Neural cell (in vitro differentiated cells): Measurements from ENCODE around the gene LPCAT1. TPM values are rescaled to one million over a fixed set of nuclear protein-coding genes. Genes with fewer than 3 reads are reported as not detected.
"Not testable (repeated sequence)": the region's sequence is repeated elsewhere in the genome, so short reads cannot be mapped to it uniquely, and the experiment has no call there.

Source experiments
- H2AFZ ChIP-seq: fragments of 200-600, 300-800 bp; sonication (generic), shearing (Covaris generic); 2 replicates; pipeline ENCODE4 v1.6.0; 2014; ENCODE audit warnings: low read depth, mild to moderate bottlenecking, antibody characterized with exemption, low read length, moderate library complexity
- H3F3A ChIP-seq: fragments of 200-600 bp; shearing (Covaris generic); 2 replicates; pipeline ENCODE4 v1.6.1; 2016; ENCODE audit warnings: mild to moderate bottlenecking, moderate library complexity, mixed read lengths, antibody characterized with exemption, low read length; ENCODE audit not compliant: insufficient read depth, poor library complexity, severe bottlenecking
- H3K27ac ChIP-seq: fragments of 200-600, 300-800 bp; sonication (generic), shearing (Covaris generic); 2 replicates; pipeline ENCODE4 v1.5.1; 2014; ENCODE audit warnings: mild to moderate bottlenecking, low read length, moderate library complexity
- H3K27me3 ChIP-seq: fragments of 300-800, 200-600 bp; sonication (generic), shearing (Covaris generic); 2 replicates; pipeline ENCODE4 v1.6.0; 2014; ENCODE audit warnings: mild to moderate bottlenecking, low read depth, low read length, moderate library complexity; ENCODE audit not compliant: insufficient read depth
- H3K36me3 ChIP-seq: fragments of 300-800, 200-600 bp; sonication (generic), shearing (Covaris generic); 2 replicates; pipeline ENCODE4 v1.5.1; 2014; ENCODE audit warnings: mild to moderate bottlenecking, antibody characterized with exemption, low read length, moderate library complexity; ENCODE audit not compliant: insufficient read depth
- H3K4me2 ChIP-seq: fragments of 300-800, 200-600 bp; sonication (generic), shearing (Covaris generic); 2 replicates; pipeline ENCODE4 v1.6.0; 2014; ENCODE audit warnings: mild to moderate bottlenecking, low read length
- H3K4me3 ChIP-seq: fragments of 300-800, 200-600 bp; sonication (generic), shearing (Covaris generic); 2 replicates; pipeline ENCODE4 v1.5.1; 2014; ENCODE audit warnings: mild to moderate bottlenecking, low read length, moderate library complexity
- H3K79me2 ChIP-seq: fragments of 200-600 bp; shearing (Covaris generic); replicated peaks from 2 replicates; pipeline ENCODE4 v1.6.0; 2014; ENCODE audit warnings: mild to moderate bottlenecking, low read length, moderate library complexity; ENCODE audit not compliant: insufficient read depth
- H3K9ac ChIP-seq: fragments of 300-800, 200-600 bp; sonication (generic), shearing (Covaris generic); 2 replicates; pipeline ENCODE4 v1.6.1; 2016; ENCODE audit warnings: mild to moderate bottlenecking, low read length, mixed read lengths
- H3K9me2 ChIP-seq: fragments of 200-600 bp; shearing (Covaris generic); 2 replicates; pipeline ENCODE4 v1.6.1; 2016; ENCODE audit warnings: mild to moderate bottlenecking, low read length, mixed read lengths; ENCODE audit not compliant: insufficient read depth
- H3K9me3 ChIP-seq: fragments of 200-600, 300-800 bp; sonication (generic), shearing (Covaris generic); 2 replicates; pipeline ENCODE4 v1.6.1; 2016; ENCODE audit warnings: mild to moderate bottlenecking, mixed run types, low read length, moderate library complexity, mixed read lengths
- H4K20me1 ChIP-seq: fragments of 200-600 bp; shearing (Covaris generic); 2 replicates; pipeline ENCODE4 v1.6.1; 2016; ENCODE audit warnings: mild to moderate bottlenecking, mixed run types; ENCODE audit not compliant: insufficient read depth
- EP300 ChIP-seq: fragments of 450-650 bp; conservative IDR thresholded peaks from 2 replicates; pipeline ENCODE4 v1.6.1; 2014; ENCODE audit warnings: antibody characterized with exemption, mild to moderate bottlenecking, moderate library complexity; ENCODE audit not compliant: poor library complexity, severe bottlenecking
- EZH2 ChIP-seq: fragments of 200-600, 300-800 bp; shearing (Covaris generic), sonication (generic); IDR thresholded peaks from 2 replicates; pipeline ENCODE4 v1.6.1; 2014; ENCODE audit warnings: antibody characterized with exemption, low read length, borderline replicate concordance, mild to moderate bottlenecking; ENCODE audit not compliant: insufficient read depth, poor library complexity, severe bottlenecking
- MXI1 ChIP-seq: fragments of 450-650 bp; conservative IDR thresholded peaks from 2 replicates; pipeline ENCODE4 v1.6.1; 2014; ENCODE audit warnings: antibody characterized with exemption, mild to moderate bottlenecking; ENCODE audit not compliant: poor library complexity, severe bottlenecking
- POLR2AphosphoS5 ChIP-seq: IDR thresholded peaks from 2 replicates; pipeline ENCODE4 v1.6.1; 2012
- RAD21 ChIP-seq: fragments of 450-650 bp; conservative IDR thresholded peaks from 2 replicates; pipeline ENCODE4 v1.6.1; 2014; ENCODE audit warnings: antibody characterized with exemption, mild to moderate bottlenecking, moderate library complexity
- SMC3 ChIP-seq: fragments of 450-650 bp; conservative IDR thresholded peaks from 2 replicates; pipeline ENCODE4 v1.6.1; 2014; ENCODE audit warnings: antibody characterized with exemption, mild to moderate bottlenecking, moderate library complexity; ENCODE audit not compliant: poor library complexity
- TAF1 ChIP-seq: IDR thresholded peaks from 2 replicates; pipeline ENCODE4 v1.6.1; 2012; ENCODE audit warnings: low read depth
- polyA plus RNA-seq: library from polyadenylated mRNA; depleted of rRNA; stranded (reverse); fragments of >200 nt; gene quantifications from 2 replicates; pipeline ENCODE4 v1.2.3, GENCODE V29; 2014
- TF ChIP-seq, protein P1 (sequence below): IDR thresholded peaks from 2 replicates; pipeline ENCODE4 v1.6.1; 2012; ENCODE audit warnings: borderline replicate concordance
- TF ChIP-seq, protein P2 (sequence below): fragments of 450-650 bp; IDR thresholded peaks from 2 replicates; pipeline ENCODE4 v1.5.1; 2014; ENCODE audit warnings: antibody characterized with exemption, mild to moderate bottlenecking, moderate library complexity; ENCODE audit not compliant: poor library complexity, severe bottlenecking

LPCAT1 gene
- polyA plus RNA-seq, 1 donor from 2014 or later: 61.8 TPM

GRCh38 chr5:1424716-1425115, 99.0 kb downstream of the LPCAT1 start:
- no peaks in the 10 kb centered on the region for H3F3A ChIP-seq
- no peak overlapping the region for H3K4me3 ChIP-seq
- no peaks in the 10 kb centered on the region for H3K79me2 ChIP-seq
- TF ChIP-seq MXI1 (no peak), POLR2AphosphoS5 (no peak), EZH2 (no peak), EP300 (no peak), RAD21 (no peak), SMC3 (no peak), TAF1 (no peak)
- TF ChIP-seq, protein P1, sequence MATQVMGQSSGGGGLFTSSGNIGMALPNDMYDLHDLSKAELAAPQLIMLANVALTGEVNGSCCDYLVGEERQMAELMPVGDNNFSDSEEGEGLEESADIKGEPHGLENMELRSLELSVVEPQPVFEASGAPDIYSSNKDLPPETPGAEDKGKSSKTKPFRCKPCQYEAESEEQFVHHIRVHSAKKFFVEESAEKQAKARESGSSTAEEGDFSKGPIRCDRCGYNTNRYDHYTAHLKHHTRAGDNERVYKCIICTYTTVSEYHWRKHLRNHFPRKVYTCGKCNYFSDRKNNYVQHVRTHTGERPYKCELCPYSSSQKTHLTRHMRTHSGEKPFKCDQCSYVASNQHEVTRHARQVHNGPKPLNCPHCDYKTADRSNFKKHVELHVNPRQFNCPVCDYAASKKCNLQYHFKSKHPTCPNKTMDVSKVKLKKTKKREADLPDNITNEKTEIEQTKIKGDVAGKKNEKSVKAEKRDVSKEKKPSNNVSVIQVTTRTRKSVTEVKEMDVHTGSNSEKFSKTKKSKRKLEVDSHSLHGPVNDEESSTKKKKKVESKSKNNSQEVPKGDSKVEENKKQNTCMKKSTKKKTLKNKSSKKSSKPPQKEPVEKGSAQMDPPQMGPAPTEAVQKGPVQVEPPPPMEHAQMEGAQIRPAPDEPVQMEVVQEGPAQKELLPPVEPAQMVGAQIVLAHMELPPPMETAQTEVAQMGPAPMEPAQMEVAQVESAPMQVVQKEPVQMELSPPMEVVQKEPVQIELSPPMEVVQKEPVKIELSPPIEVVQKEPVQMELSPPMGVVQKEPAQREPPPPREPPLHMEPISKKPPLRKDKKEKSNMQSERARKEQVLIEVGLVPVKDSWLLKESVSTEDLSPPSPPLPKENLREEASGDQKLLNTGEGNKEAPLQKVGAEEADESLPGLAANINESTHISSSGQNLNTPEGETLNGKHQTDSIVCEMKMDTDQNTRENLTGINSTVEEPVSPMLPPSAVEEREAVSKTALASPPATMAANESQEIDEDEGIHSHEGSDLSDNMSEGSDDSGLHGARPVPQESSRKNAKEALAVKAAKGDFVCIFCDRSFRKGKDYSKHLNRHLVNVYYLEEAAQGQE: no peak
- TF ChIP-seq, protein P2, sequence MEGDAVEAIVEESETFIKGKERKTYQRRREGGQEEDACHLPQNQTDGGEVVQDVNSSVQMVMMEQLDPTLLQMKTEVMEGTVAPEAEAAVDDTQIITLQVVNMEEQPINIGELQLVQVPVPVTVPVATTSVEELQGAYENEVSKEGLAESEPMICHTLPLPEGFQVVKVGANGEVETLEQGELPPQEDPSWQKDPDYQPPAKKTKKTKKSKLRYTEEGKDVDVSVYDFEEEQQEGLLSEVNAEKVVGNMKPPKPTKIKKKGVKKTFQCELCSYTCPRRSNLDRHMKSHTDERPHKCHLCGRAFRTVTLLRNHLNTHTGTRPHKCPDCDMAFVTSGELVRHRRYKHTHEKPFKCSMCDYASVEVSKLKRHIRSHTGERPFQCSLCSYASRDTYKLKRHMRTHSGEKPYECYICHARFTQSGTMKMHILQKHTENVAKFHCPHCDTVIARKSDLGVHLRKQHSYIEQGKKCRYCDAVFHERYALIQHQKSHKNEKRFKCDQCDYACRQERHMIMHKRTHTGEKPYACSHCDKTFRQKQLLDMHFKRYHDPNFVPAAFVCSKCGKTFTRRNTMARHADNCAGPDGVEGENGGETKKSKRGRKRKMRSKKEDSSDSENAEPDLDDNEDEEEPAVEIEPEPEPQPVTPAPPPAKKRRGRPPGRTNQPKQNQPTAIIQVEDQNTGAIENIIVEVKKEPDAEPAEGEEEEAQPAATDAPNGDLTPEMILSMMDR: no peak
- no peak overlapping the region for H2AFZ ChIP-seq
- no peaks in the 10 kb centered on the region for H3K36me3 ChIP-seq
- peaks cover 14% of the 10 kb centered on the region for H3K9me3 ChIP-seq
- H3K9me2 ChIP-seq: no peaks in the 10 kb centered on the region
- H4K20me1 ChIP-seq: no peaks in the 10 kb centered on the region
- no peak overlapping the region for H3K4me2 ChIP-seq
- no peak overlapping the region for H3K9ac ChIP-seq
- H3K27me3 ChIP-seq: no peaks in the 10 kb centered on the region
- no peak overlapping the region for H3K27ac ChIP-seq

- Histone ChIP-seq H3K4me3 (no peak overlapping the region), H3F3A (no peaks in the 10 kb centered on the region), H3K4me2 (no peak overlapping the region), H3K27ac (no peak overlapping the region), H3K27me3 (no peaks in the 10 kb centered on the region), H4K20me1 (no peaks in the 10 kb centered on the region), H3K9me3 (peaks cover 12% of the 10 kb centered on the region), H3K9ac (no peak overlapping the region), H3K9me2 (no peaks in the 10 kb centered on the region), H3K79me2 (no peaks in the 10 kb centered on the region), H2AFZ (no peak overlapping the region), H3K36me3 (no peaks in the 10 kb centered on the region)
- TF ChIP-seq MXI1: no peak
- TF ChIP-seq, protein P1: no peak
- no peak for TF ChIP-seq POLR2AphosphoS5
- no peak for TF ChIP-seq TAF1
- TF ChIP-seq, protein P2: no peak
- TF ChIP-seq EP300: no peak
- no peak for TF ChIP-seq EZH2
Observed at GRCh38 chr5:1423901-1424603, 99.7 kb downstream of the LPCAT1 start.

DNA sequence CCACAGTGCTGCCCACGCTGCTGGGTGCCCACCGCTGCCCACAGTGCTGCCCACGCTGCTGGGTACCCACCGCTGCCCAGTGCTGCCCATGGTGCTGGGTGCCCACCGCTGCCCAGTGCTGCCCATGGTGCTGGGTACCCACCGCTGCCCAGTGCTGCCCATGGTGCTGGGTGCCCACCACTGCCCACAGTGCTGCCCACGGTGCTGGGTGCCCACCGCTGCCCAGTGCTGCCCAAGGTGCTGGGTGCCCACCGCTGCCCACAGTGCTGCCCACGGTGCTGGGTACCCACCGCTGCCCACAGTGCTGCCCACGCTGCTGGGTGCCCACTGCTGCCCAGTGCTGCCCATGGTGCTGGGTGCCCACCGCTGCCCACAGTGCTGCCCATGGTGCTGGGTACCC, 101.2 kb downstream of the LPCAT1 start:
- not testable (repeated sequence) for H3K27ac ChIP-seq, H3K4me2 ChIP-seq, H3K79me2 ChIP-seq, H3K4me3 ChIP-seq, H3F3A ChIP-seq, H2AFZ ChIP-seq, H4K20me1 ChIP-seq, H3K9ac ChIP-seq, H3K27me3 ChIP-seq, H3K9me2 ChIP-seq, H3K9me3 ChIP-seq, H3K36me3 ChIP-seq
